GM18951 (cell line): Measurements from ENCODE around the gene COL1A1.
A peak's percentile ranks its signal among the peaks of the same experiment; 100 is the strongest.

Experiments used
- POLR2A ChIP-seq: IDR thresholded peaks from 4 replicates; pipeline ENCODE4 v1.6.1; 2011; ENCODE audit warnings: mild to moderate bottlenecking; ENCODE audit not compliant: insufficient read length, insufficient read depth; ENCODE audit errors: extremely low read depth
- in situ Hi-C: fragments of 300-500 bp; cut with MboI; formaldehyde crosslinking; loops from one replicate; pipeline ENCODE4 v1.12.0; 2022; ENCODE audit warnings: low sequenced_read_pairs, mixed read lengths, inconsistent platforms; ENCODE audit not compliant: unreplicated experiment

Gene COL1A1

DNA sequence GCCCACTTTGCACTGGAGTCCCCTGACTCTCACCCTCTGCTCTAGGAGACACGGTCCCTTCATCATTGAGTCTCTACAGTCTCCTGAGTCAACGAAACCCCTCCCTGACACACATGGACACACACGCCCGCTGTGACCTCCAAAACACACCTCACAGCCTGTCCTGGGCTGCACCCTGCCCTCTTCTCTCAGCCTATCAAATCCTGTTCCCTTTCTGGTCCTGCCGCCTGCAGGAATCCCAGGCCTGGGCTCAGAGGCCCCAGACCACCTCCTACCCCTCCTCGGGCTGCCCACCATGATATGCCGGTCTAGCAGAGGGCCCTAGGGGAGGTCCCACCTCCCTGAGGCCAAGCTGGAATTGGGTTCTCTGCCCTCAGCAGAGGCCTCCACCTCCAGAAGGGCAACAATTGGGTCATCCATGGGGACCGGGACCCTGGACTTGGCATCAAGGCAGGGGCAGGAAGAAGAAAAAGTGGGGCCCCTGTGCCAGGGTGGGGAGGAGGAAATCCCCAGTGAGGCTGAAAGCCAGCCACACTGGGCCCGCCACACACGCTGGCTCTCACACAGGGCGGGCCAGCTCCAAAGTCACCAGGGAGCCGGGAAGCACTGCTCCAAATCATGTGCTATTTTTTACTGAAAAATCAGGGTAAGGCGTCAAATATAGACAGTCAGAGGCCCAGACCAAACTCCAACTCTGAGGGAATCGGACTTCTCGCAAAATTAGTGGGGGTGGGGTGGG lies 54.3 kb downstream of the COL1A1 start:
- in situ Hi-C loops: no loop called here
- TF ChIP-seq POLR2A: peak; percentile 9

- no peak for TF ChIP-seq POLR2A
- in situ Hi-C loops: no loop called here
These were observed 55.1 kb downstream of the COL1A1 start for GRCh38 chr17:50146230-50146926.

- in situ Hi-C loops: no loop called here
- TF ChIP-seq POLR2A: no peak
These were observed 55.8 kb downstream of the COL1A1 start for GRCh38 chr17:50145532-50146229.

DNA sequence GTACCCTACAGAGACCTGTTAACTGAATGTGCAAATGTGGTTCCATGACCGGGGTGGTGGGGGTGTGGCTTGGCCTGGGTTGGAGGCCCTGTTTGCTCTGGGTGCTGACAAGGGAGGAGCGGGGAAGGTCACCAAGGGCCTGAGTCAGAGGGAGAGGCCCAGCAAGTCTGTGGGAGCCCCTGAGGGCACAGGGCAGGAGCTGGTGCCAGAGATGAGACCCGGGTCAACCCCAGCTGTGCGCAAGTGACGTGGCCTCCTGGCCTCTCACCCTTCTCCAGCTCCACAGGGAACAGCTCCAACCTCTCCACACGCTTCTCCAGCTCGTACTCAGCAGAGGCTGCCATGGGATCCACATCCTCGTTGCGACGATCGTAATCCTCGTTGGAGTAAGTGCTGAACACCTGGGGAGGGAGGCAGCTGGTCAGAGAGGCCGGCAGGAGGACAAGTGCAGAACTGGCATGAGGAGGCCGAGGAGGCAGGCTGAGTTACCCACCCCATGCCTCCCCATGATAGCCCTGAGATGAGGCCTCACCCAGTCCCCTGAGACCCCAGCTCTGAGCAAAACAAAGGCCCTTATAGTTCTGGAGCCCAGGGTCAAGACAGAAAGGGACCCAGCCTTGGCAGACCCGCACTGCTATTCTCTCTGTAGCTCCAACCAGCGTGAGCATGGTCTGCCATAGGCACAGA lies 56.4 kb downstream of the COL1A1 start:
- in situ Hi-C loops: no loop called here
- no peak for TF ChIP-seq POLR2A

GRCh38 chr17:50144355-50144754 lies 57.1 kb downstream of the COL1A1 start:
- in situ Hi-C loops: no loop called here
- no peak for TF ChIP-seq POLR2A

DNA sequence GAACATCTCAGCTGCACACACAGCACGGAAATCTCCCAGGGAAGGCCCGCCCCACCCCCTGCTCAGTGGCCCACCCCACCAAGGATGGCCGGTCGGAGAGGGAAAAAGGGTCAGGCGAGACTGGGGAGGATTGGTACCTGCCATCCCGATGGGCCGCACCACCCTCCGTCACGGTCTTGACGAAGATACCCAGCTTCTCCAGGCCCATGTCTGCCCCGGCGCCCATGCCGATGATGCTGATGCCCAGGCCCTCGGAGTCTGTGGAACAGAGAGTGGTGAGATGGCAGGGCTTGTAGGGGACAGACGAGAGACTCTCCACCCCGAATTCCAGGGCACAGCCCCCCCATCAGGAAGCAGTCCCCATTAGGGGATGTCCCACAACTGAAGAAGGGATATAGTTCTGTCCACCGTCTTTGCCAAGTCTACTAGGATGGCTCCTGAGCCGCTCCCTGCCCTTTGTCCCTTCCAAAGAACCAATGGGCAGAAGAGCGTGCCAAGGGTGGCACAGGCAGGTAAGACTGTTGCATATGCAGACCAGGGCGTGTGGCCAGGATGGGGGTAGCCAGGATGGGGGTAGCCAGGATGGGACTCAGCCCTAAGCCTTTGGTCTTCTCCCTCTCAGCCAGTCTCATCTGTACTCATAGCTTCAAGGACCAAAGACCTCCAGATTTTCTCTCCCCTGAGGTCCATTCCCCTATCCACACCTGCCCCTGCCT lies 57.8 kb downstream of the COL1A1 start:
- no peak for TF ChIP-seq POLR2A
- in situ Hi-C loops: no loop called here

DNA sequence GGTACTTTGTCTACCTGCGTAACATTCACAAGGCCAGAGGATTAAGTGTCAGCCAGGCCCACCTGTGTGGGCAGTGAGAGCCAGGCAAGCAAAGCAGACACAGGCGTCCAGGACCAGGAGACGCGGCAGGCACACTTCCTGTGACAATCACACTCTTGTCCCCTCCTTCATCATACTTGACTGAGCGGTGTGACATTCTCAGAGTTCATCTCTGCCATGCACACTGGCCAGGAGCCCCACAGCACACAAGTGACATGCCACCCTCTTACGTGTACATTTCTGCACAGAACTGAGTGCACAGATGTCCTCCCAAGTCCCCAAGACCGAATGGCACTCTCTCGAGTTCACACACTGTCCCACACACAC lies 59.7 kb downstream of the COL1A1 start:
- TF ChIP-seq POLR2A: no peak
- in situ Hi-C loops: no loop called here

- no peak for TF ChIP-seq POLR2A
- in situ Hi-C loops: no loop called here
These were observed 60.2 kb downstream of the COL1A1 start for GRCh38 chr17:50141026-50141744.

GRCh38 chr17:50139950-50140885 lies 61.2 kb downstream of the COL1A1 start:
- in situ Hi-C loops: no loop called here
- no peak for TF ChIP-seq POLR2A

DNA sequence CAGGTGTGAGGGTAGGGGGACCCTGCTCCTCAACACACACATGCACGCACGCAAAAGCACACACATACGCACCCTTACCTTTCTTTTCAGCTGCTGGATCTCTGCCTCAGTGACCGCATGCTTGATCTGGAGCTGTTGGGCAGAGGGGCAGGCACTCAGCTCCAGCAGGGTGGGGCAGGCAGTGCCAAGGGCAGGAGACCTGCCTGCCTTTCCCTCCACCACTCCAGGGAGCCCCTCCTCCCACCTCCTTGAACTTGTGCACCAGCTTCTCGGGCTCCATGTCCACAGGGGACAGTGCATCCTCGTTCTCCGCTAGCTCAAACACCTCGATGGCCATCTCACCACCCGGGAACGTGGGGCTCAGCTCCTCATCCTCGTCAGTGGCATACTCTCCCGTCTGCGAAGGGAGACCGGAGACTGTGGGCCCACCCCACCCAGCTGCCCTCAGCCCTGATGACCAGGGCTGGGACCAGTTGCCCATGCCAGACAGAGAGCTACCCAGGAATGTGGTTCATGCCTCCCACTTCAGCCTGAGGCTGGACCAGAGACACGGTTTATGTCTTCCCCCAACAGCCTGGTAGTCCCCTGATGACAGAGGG lies 62.1 kb downstream of the COL1A1 start:
- in situ Hi-C loops: no loop called here
- no peak for TF ChIP-seq POLR2A

- TF ChIP-seq POLR2A: peak; percentile 12
- in situ Hi-C loops: no loop called here
These were observed 64.4 kb downstream of the COL1A1 start for GRCh38 chr17:50137042-50137441.

DNA sequence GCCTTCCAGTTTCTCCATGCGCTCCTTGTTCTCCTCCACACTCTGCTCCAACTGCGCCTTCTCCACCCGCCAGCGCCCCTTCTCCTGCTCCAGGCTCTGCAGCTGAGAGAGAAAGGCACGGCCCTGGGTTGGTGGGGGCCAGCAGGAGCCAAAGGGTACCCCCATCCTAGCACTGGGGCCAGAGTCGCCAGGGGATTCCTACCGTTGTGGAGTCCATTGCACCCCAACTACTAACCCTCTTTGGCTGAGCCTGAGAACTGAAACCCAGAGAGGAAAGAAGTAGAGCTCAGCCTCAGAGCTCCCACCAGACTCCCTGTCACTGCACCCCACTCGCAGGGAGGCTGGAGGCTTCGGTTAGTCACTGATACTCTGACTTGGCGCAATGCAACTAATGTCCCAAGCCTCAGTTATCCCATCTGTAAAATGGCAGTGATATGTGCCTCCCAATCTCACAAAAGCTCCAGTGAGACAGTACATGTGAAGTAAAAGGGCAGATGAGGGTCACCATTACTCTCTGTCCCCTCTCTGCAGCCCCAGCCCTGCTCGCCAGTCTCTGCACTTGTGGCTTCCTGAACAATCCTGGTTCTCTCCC lies 65.2 kb downstream of the COL1A1 start:
- TF ChIP-seq POLR2A: no peak
- in situ Hi-C loops: no loop called here
